ENCODE data around the gene RHEBL1. TPM values are rescaled to one million over a fixed set of nuclear protein-coding genes. Genes with fewer than 3 reads are reported as not detected.

The RHEBL1 gene
- total and polyA plus RNA-seq, 11 donors, result 0.19 to 2.0 (median 0.43) TPM; not detected in 5

- intact Hi-C loops (cut with DNase I), result no loop called here
- WGBS, 4 donors, result 95 to 97% (median 95%) methylated on average over 26 of the region's 26 CpGs
- Histone ChIP-seq H3K9me3 (no peaks in the 10 kb centered on the region), H3K27me3 (no peaks in the 10 kb centered on the region), H3K36me3 (peaks cover 0 to 100% (median 96%) of the 10 kb centered on the region in 9 donors), H3K4me1 (no peaks in the 10 kb centered on the region), H3K27ac (no peak overlapping the region), H3K4me3 (no peak overlapping the region)
- DNase-seq, result peak in 1 of 5 donors; percentile 47
- peak in 1 of 4 donors; percentile 4 for ATAC-seq
- no peak for TF ChIP-seq POLR2A (IDR thresholded peaks at IDR 0.05)
- TF ChIP-seq CTCF (IDR thresholded peaks at IDR 0.05), result no peak
These were observed 42.9 kb downstream of the RHEBL1 start for GRCh38 chr12:49026678-49027480.

- H3K4me1 ChIP-seq, result no peaks in the 10 kb centered on the region
- TF ChIP-seq CTCF (IDR thresholded peaks at IDR 0.05) (no peak), POLR2A (IDR thresholded peaks at IDR 0.05) (no peak)
- WGBS, 4 donors, result 95% methylated on average over 21 of the region's 21 CpGs
- H3K27ac ChIP-seq, result no peak overlapping the region
- intact Hi-C loops (cut with DNase I), result no loop called here
- H3K9me3 ChIP-seq, result no peaks in the 10 kb centered on the region
- no peaks in the 10 kb centered on the region for H3K27me3 ChIP-seq
- no peak for ATAC-seq
- H3K36me3 ChIP-seq, result peaks cover 0 to 100% (median 96%) of the 10 kb centered on the region in 9 donors
- peak in 1 of 5 donors; percentile 55 for DNase-seq
- H3K4me3 ChIP-seq, result no peak overlapping the region
These were observed 43.7 kb downstream of the RHEBL1 start for GRCh38 chr12:49026101-49026500.

GRCh38 chr12:49025463-49025862, 44.3 kb downstream of the RHEBL1 start:
- Histone ChIP-seq H3K27ac (no peak overlapping the region), H3K4me3 (no peak overlapping the region), H3K4me1 (no peaks in the 10 kb centered on the region), H3K36me3 (peaks cover 0 to 99% (median 94%) of the 10 kb centered on the region in 9 donors), H3K27me3 (no peaks in the 10 kb centered on the region), H3K9me3 (no peaks in the 10 kb centered on the region)
- DNase-seq (no peak), ATAC-seq (no peak)
- no peak for TF ChIP-seq CTCF (IDR thresholded peaks at IDR 0.05)
- TF ChIP-seq POLR2A (IDR thresholded peaks at IDR 0.05), result no peak
- intact Hi-C loops (cut with DNase I), result no loop called here
- 91 to 94% (median 92%) methylated on average over 4 of the region's 4 CpGs for WGBS, 4 donors

GRCh38 chr12:49024543-49024942, 45.2 kb downstream of the RHEBL1 start:
- ATAC-seq, result no peak
- Histone ChIP-seq H3K4me3 (no peak overlapping the region), H3K9me3 (no peaks in the 10 kb centered on the region), H3K27ac (no peak overlapping the region), H3K4me1 (peaks cover 0 to 6% (median under 1%) of the 10 kb centered on the region in 12 donors), H3K27me3 (no peaks in the 10 kb centered on the region), H3K36me3 (peaks cover 0 to 90% (median 87%) of the 10 kb centered on the region in 9 donors)
- no peak for TF ChIP-seq CTCF (IDR thresholded peaks at IDR 0.05)
- TF ChIP-seq POLR2A (IDR thresholded peaks at IDR 0.05), result no peak
- DNase-seq, result peak in 1 of 5 donors; percentile 36
- 87 to 94% (median 91%) methylated on average over 6 to 12 of the region's 12 CpGs for WGBS, 4 donors
- intact Hi-C loops (cut with DNase I), result loop anchor here in 1 of 10 donors (5.0 kb wide), 1 partner anchor 33 kb away; no protein-coding TSS in a partner anchor

Measured in heart left ventricle (tissue), 16 donors.